H1 (cell line): ENCODE data around the gene KCTD7.

Source experiments
- CHD1 ChIP-seq: IDR thresholded peaks from 2 replicates; pipeline ENCODE4 v1.6.1; 2012; ENCODE audit warnings: low read depth, low read length, improper control_type of control experiment
- EP300 ChIP-seq, 2 experiments: IDR thresholded peaks; 1 replicate in 1 of 2; 2 replicates in 1 of 2; pipeline ENCODE4 v1.6.1; 2011 to 2012; ENCODE audit warnings: low read depth in 2 of 2, low read length in 2 of 2, mild to moderate bottlenecking in 2 of 2, borderline replicate concordance in 1 of 2, inconsistent platforms in 1 of 2, moderate library complexity in 1 of 2
- POLR2A ChIP-seq, 2 experiments: IDR thresholded peaks; 1 replicate in 1 of 2; 2 replicates in 1 of 2; pipeline ENCODE4 v1.6.1; 2011; ENCODE audit warnings: low read depth in 2 of 2, low read length in 2 of 2, mild to moderate bottlenecking in 2 of 2; ENCODE audit errors: control extremely low read depth in 1 of 2
- POU5F1 ChIP-seq: IDR thresholded peaks from 2 replicates; pipeline ENCODE4 v1.6.1; 2011; ENCODE audit warnings: low read depth, mild to moderate bottlenecking, low read length, moderate library complexity
- TF ChIP-seq, protein P1 (sequence below), 3 experiments: IDR thresholded peaks; 1 replicate in 2 of 3; 2 replicates in 1 of 3; pipeline versions ENCODE4 v1.5.1 to v1.6.1; 2011; ENCODE audit warnings: low read length in 3 of 3, mild to moderate bottlenecking in 3 of 3, inconsistent platforms in 2 of 3, low read depth in 1 of 3, moderate library complexity in 1 of 3; ENCODE audit not compliant: insufficient read depth in 1 of 3; ENCODE audit errors: control extremely low read depth in 1 of 3
- TF ChIP-seq, protein P2 (sequence below): IDR thresholded peaks from 2 replicates; pipeline ENCODE4 v1.6.1; 2011; ENCODE audit warnings: low read depth, mild to moderate bottlenecking, low read length; ENCODE audit not compliant: insufficient read depth

DNA sequence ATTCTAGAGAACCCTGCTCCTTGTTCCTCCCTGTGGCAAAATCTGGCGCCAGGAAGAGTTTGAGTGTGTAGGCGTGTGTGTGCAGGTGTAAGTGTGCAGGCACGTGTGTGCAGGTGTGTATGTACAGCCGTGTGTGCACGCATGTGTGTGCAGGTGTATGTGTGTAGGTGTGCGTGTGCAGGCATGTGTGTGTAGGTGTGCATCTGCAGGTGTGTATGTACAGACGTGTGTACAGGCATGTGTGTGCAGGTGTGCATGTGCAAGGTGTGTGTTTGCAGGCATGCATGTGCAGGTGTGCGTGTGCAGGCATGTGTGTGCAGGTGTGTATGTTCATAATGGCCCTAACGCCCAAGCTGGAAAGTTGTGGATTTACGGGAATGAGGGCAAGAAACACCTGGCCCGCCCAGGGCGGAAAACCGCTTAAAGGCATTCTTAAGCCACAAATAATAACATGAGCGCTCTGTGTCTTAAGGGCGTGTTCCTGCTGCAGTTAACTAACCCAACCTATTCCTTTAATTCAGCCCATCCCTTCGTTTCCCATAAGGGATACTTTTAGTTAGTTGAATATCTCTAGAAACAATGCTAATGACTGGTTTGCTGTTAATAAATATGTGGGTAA is 34.1 kb downstream of the KCTD7 start:
- TF ChIP-seq, protein P1, sequence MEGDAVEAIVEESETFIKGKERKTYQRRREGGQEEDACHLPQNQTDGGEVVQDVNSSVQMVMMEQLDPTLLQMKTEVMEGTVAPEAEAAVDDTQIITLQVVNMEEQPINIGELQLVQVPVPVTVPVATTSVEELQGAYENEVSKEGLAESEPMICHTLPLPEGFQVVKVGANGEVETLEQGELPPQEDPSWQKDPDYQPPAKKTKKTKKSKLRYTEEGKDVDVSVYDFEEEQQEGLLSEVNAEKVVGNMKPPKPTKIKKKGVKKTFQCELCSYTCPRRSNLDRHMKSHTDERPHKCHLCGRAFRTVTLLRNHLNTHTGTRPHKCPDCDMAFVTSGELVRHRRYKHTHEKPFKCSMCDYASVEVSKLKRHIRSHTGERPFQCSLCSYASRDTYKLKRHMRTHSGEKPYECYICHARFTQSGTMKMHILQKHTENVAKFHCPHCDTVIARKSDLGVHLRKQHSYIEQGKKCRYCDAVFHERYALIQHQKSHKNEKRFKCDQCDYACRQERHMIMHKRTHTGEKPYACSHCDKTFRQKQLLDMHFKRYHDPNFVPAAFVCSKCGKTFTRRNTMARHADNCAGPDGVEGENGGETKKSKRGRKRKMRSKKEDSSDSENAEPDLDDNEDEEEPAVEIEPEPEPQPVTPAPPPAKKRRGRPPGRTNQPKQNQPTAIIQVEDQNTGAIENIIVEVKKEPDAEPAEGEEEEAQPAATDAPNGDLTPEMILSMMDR (IDR thresholded peaks at IDR 0.05; ENCODE audit: control extremely low read depth in 1 of 3, insufficient read depth in 1 of 3, low read depth in 1 of 3, low read length in 3 of 3) = no peak
- TF ChIP-seq CHD1 (no peak), POLR2A (IDR thresholded peaks at IDR 0.05; ENCODE audit: control extremely low read depth in 1 of 2, low read depth in 2 of 2, low read length in 2 of 2) (no peak), POU5F1 (no peak), EP300 (IDR thresholded peaks at IDR 0.05; ENCODE audit: borderline replicate concordance in 1 of 2, low read depth in 2 of 2, low read length in 2 of 2) (no peak)
- TF ChIP-seq, protein P2, sequence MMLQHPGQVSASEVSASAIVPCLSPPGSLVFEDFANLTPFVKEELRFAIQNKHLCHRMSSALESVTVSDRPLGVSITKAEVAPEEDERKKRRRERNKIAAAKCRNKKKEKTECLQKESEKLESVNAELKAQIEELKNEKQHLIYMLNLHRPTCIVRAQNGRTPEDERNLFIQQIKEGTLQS = no peak
